HL-60 (cell line): ENCODE measurements around the gene CFAP299.

Experiments used
- DNase-seq, 2 experiments: peaks; one replicate each; pipeline ENCODE4 v3.0.0-alpha.2; 2010 to 2020; ENCODE audit warnings: low read depth in 1 of 2, low spot score in 1 of 2
- H3K27ac ChIP-seq: fragments of 250-450 bp; sonication (Bioruptor Pico); replicated peaks from 2 replicates; pipeline ENCODE4 v1.5.1; 2020; ENCODE audit warnings: mild to moderate bottlenecking, moderate library complexity
- H3K27me3 ChIP-seq: fragments of 250-450 bp; sonication (Bioruptor Pico); 2 replicates; pipeline ENCODE4 v1.5.1; 2021; ENCODE audit warnings: mild to moderate bottlenecking, moderate library complexity; ENCODE audit not compliant: insufficient read depth, poor library complexity, severe bottlenecking
- H3K4me3 ChIP-seq: replicated peaks from 2 replicates; pipeline ENCODE4 v1.5.1; 2011; ENCODE audit warnings: mild to moderate bottlenecking, control low read depth, low read length; ENCODE audit not compliant: insufficient read depth
- CTCF ChIP-seq: IDR thresholded peaks from one replicate; pipeline ENCODE4 v1.5.1; 2011; ENCODE audit warnings: low read length, control low read depth, inconsistent platforms; ENCODE audit not compliant: insufficient read depth
- GABPA ChIP-seq: IDR thresholded peaks from 2 replicates; pipeline ENCODE4 v1.6.1; 2012; ENCODE audit warnings: low read depth
- POLR2AphosphoS5 ChIP-seq: IDR thresholded peaks from 2 replicates; pipeline ENCODE4 v1.6.1; 2012; ENCODE audit warnings: low read depth
- REST ChIP-seq: IDR thresholded peaks from 2 replicates; pipeline ENCODE4 v1.6.1; 2012; ENCODE audit warnings: low read depth; ENCODE audit not compliant: insufficient replicate concordance
- SPI1 ChIP-seq: IDR thresholded peaks from 2 replicates; pipeline ENCODE4 v1.6.1; 2012; ENCODE audit warnings: low read depth, mild to moderate bottlenecking, borderline replicate concordance

CFAP299 gene

GRCh38 chr4:80500613-80501012 lies 165.1 kb downstream of the CFAP299 start:
- DNase-seq = no peak
- H3K27me3 ChIP-seq = no peaks in the 10 kb centered on the region
- no peak for TF ChIP-seq REST
- TF ChIP-seq GABPA = no peak
- no peak for TF ChIP-seq SPI1
- no peak for TF ChIP-seq CTCF
- TF ChIP-seq POLR2AphosphoS5 = no peak
- H3K4me3 ChIP-seq = no peak overlapping the region
- no peak overlapping the region for H3K27ac ChIP-seq

- no peak overlapping the region for H3K27ac ChIP-seq
- TF ChIP-seq CTCF (no peak), GABPA (no peak), SPI1 (no peak), REST (no peak)
- no peak for DNase-seq
- H3K27me3 ChIP-seq = no peaks in the 10 kb centered on the region
- H3K4me3 ChIP-seq = no peak overlapping the region
These were observed 171.5 kb downstream of the CFAP299 start for GRCh38 chr4:80507077-80507476.

GRCh38 chr4:80507507-80507906 lies 172.0 kb downstream of the CFAP299 start:
- no peak for DNase-seq
- H3K4me3 ChIP-seq = no peak overlapping the region
- H3K27me3 ChIP-seq = no peaks in the 10 kb centered on the region
- TF ChIP-seq GABPA (no peak), POLR2AphosphoS5 (no peak), CTCF (no peak), SPI1 (no peak), REST (no peak)
- H3K27ac ChIP-seq = no peak overlapping the region
